ENCODE data around the gene ABCA7.

ABCA7 gene

DNA sequence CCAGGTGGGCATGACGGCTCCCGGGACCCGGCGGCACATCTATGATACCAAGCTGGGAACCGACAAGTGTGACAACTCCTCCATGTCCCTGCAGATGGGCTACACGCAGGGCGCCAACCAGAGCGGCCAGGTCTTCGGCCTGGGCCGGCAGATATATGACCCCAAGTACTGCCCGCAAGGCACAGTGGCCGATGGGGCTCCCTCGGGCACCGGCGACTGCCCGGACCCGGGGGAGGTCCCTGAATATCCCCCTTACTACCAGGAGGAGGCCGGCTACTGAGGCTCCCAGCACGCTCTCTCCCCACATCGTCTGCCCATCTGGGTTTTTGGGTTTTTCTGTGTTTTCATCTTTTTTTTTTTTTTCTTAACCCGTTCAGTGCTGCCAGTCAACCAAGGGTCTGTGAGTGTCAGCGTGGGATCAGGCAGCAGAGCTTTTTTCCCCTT, 2.3 kb upstream of the ABCA7 start:
- TF ChIP-seq, protein P1, sequence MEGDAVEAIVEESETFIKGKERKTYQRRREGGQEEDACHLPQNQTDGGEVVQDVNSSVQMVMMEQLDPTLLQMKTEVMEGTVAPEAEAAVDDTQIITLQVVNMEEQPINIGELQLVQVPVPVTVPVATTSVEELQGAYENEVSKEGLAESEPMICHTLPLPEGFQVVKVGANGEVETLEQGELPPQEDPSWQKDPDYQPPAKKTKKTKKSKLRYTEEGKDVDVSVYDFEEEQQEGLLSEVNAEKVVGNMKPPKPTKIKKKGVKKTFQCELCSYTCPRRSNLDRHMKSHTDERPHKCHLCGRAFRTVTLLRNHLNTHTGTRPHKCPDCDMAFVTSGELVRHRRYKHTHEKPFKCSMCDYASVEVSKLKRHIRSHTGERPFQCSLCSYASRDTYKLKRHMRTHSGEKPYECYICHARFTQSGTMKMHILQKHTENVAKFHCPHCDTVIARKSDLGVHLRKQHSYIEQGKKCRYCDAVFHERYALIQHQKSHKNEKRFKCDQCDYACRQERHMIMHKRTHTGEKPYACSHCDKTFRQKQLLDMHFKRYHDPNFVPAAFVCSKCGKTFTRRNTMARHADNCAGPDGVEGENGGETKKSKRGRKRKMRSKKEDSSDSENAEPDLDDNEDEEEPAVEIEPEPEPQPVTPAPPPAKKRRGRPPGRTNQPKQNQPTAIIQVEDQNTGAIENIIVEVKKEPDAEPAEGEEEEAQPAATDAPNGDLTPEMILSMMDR (IDR thresholded peaks at IDR 0.05) = no peak
- H3K4me3 ChIP-seq = no peak overlapping the region
- H3K27ac ChIP-seq = peak overlapping the region in 1 of 2 donors; percentile 62
- no peak for DNase-seq (ENCODE audit: low spot score)

DNA sequence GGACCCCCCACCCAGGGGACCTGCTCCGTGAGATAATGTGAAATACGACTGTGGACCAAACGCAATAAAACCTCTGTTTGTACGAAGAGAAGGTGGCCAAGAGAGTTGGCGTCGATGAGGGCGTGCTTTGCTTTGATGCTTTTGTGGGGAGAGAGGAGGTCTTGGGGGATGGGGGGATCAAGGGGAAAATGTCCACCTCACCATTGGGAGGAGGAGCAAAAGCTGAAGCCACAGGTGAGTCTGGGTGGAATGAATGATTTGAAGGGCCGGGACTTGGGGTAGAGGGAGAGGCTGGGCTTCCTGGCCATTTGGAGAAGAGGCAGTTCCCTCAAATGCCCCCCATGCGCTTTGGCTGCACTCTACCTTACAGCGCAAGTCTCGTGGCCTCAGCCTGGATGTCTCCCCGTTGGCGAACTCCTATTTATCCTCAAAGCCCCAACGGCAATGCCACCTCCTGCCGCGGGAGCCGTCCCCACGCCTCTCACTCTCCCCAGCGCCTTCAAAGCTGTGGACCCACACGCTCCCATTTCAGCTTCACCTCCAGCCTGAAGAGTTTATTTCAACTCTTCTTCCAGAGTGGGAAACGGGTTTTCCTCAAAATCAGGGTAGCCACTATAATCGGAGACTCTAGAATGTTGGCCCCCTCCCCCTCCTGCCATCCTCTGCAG, 795 bp upstream of the ABCA7 start:
- TF ChIP-seq, protein P1 (IDR thresholded peaks at IDR 0.05) = no peak
- DNase-seq (ENCODE audit: low spot score) = no peak
- H3K27ac ChIP-seq = peak overlapping the region; percentile 9 to 62
- H3K4me3 ChIP-seq = peak overlapping the region; percentile 71

DNA sequence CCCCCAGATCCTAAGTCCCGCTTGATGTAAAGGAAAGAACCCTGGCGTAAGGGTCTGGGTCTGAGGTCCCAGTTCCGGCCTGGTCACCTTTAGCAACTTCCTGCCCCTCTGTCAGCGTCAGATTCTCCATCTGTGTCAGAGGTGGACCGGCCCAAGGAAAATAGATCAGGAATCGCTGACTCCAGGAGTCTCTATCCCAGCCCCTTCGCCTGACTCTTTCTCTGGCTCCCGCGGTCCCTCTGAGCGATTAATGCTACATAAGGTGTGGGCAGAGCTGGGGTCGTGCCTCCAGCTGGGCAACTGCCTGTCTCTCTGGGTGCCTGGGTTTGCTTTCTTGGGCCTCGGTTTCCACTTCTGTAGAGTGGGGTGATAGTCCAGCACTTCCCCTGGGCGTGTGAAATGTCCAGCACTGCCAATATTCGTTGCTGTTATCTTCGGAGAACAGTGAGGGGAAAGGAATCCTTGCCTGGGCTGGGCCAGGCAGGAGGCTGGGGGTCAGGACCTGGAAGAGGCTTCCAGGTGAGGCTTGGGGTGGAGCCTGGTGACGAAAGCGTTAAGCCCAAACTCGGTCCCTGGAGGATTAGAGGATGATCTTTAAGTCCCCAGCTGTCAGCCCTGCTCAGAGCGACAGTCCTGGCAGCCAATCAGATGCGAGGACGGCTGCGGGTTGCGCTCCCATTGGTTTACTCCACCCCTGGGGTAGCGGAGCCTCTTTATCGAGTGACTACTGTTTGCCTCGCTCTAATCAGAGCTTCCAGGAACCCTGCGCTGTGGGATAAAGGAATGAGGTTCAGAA, 767 bp downstream of the ABCA7 start:
- TF ChIP-seq, protein P1 (IDR thresholded peaks at IDR 0.05) = no peak
- Histone ChIP-seq H3K4me3 (peak overlapping the region; percentile 71), H3K27ac (peak overlapping the region in 1 of 2 donors; percentile 62)
- no peak for DNase-seq (ENCODE audit: low spot score)

DNA sequence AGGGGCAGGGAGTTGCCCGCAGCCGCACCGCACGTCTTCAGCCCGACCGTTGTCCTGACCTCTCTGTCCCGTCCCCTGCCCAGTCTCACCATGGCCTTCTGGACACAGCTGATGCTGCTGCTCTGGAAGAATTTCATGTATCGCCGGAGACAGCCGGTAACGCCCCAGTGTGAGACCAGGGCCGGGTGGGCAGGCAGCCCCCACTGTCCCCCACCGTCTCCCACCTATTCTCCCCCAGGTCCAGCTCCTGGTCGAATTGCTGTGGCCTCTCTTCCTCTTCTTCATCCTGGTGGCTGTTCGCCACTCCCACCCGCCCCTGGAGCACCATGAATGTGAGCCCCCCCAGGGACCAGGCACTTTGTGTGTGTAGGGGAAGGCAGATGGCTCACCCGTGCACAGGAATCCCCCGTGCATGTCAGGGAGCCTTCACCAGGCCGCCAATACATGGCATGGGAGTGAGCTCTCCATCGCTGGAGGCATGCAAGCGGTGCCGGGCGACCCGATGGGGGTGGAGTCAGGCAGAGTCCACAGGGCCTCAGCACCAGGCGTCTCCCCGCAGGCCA, 1.4 kb downstream of the ABCA7 start:
- Histone ChIP-seq H3K27ac (peak overlapping the region in 1 of 2 donors; percentile 62), H3K4me3 (peak overlapping the region; percentile 71)
- no peak for DNase-seq (ENCODE audit: low spot score)
- TF ChIP-seq, protein P1 (IDR thresholded peaks at IDR 0.05) = no peak

DNA sequence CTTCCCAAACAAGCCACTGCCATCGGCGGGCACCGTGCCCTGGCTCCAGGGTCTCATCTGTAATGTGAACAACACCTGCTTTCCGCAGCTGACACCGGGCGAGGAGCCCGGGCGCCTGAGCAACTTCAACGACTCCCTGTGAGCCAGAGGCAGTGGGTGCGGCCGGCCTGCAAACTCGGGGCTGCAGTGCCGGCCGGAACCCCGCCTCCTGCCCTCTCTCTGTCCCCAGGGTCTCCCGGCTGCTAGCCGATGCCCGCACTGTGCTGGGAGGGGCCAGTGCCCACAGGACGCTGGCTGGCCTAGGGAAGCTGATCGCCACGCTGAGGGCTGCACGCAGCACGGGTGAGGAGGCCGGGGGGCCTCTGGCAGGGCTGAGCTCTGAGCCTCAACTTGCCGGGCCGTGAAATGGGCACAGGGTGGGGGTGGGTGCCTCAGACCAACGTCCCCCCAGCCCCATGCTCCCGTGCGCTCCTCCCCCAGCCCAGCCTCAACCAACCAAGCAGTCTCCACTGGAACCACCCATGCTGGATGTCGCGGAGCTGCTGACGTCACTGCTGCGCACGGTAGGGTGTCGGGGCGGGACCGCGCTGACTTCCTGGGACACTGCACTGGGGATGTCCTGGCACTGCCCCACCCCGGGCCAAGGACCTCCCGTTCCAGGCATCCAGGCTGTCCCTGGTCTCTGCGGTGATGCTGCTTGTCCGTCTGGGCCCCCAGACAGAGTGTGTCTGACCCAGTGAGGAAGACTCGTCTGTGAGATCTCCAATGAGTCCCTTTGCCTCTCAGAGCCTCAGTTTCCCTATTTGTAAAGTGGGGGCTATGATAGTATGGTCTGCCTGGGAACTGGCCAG, 2.2 kb downstream of the ABCA7 start:
- TF ChIP-seq, protein P1 (IDR thresholded peaks at IDR 0.05) = no peak
- peak overlapping the region; percentile 71 for H3K4me3 ChIP-seq
- DNase-seq (ENCODE audit: low spot score) = no peak
- peak overlapping the region in 1 of 2 donors; percentile 22 for H3K27ac ChIP-seq

DNA sequence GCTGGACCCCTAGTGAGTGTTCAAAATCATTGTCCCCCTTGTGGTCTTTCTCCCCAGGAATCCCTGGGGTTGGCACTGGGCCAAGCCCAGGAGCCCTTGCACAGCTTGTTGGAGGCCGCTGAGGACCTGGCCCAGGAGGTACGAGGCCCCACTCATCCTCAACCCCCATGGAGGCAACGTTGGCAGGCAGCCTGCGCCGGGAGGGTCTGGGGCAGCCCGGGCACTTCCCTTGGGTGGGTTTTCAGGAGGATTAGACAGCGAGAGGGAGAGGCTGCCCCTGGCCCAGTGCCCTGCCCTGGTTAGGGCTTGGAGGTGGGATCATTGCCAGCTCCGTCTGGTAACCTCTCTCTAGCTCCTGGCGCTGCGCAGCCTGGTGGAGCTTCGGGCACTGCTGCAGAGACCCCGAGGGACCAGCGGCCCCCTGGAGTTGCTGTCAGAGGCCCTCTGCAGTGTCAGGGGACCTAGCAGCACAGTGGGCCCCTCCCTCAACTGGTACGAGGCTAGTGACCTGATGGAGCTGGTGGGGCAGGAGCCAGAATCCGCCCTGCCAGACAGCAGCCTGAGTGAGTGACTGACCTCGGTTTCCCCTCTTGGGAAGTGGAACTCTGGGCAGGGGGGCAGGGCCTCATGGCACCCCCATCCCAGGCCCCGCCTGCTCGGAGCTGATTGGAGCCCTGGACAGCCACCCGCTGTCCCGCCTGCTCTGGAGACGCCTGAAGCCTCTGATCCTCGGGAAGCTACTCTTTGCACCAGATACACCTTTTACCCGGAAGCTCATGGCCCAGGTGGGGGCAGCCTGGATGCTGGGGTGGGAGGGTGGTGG, 3.0 kb downstream of the ABCA7 start:
- no peak for DNase-seq (ENCODE audit: low spot score)
- TF ChIP-seq, protein P1 (IDR thresholded peaks at IDR 0.05) = no peak
- H3K27ac ChIP-seq = no peak overlapping the region
- no peak overlapping the region for H3K4me3 ChIP-seq
